H9 (cell line): ENCODE results near the gene LY6G5C. TPM values are rescaled to one million over a fixed set of nuclear protein-coding genes. Genes with fewer than 3 reads are reported as not detected.

Source experiments
- DNase-seq: peaks from one replicate; pipeline ENCODE4 v3.0.0-alpha.2; 2017
- H2AFZ ChIP-seq: one replicate; pipeline ENCODE4 v1.6.1; 2013; ENCODE audit warnings: mild to moderate bottlenecking, low read length, control low read depth, moderate library complexity
- H2AK5ac ChIP-seq: 2 replicates; pipeline ENCODE4 v1.6.1; 2013; ENCODE audit warnings: low read length, control low read depth, mixed read lengths; ENCODE audit not compliant: insufficient read length
- H2BK120ac ChIP-seq: one replicate; pipeline ENCODE4 v1.6.1; 2013; ENCODE audit warnings: low read depth, mild to moderate bottlenecking, low read length, control low read depth, inconsistent platforms; ENCODE audit not compliant: poor library complexity, severe bottlenecking
- H2BK12ac ChIP-seq: 2 replicates; pipeline ENCODE4 v1.6.1; 2013; ENCODE audit warnings: low read length, control low read depth, mixed read lengths, low read depth; ENCODE audit not compliant: insufficient read length
- H2BK15ac ChIP-seq: 2 replicates; pipeline ENCODE4 v1.6.1; 2013; ENCODE audit warnings: low read depth, low read length, control low read depth
- H2BK20ac ChIP-seq: one replicate; pipeline ENCODE4 v1.6.1; 2013; ENCODE audit warnings: low read depth, mild to moderate bottlenecking, low read length, control low read depth, inconsistent platforms; ENCODE audit not compliant: poor library complexity, severe bottlenecking
- H2BK5ac ChIP-seq: 2 replicates; pipeline ENCODE4 v1.6.1; 2013; ENCODE audit warnings: low read length, control low read depth, mixed read lengths; ENCODE audit not compliant: insufficient read length
- H3K14ac ChIP-seq: 2 replicates; pipeline ENCODE4 v1.6.1; 2013; ENCODE audit warnings: low read length, control low read depth; ENCODE audit not compliant: insufficient read depth
- H3K18ac ChIP-seq: 2 replicates; pipeline ENCODE4 v1.6.1; 2013; ENCODE audit warnings: low read depth, mild to moderate bottlenecking, mixed read lengths, low read length, control low read depth; ENCODE audit not compliant: insufficient read length
- H3K23ac ChIP-seq: 2 replicates; pipeline ENCODE4 v1.6.1; 2013; ENCODE audit warnings: low read length, control low read depth, mixed read lengths, low read depth; ENCODE audit not compliant: insufficient read length
- H3K23me2 ChIP-seq: 2 replicates; pipeline ENCODE4 v1.6.1; 2013; ENCODE audit warnings: low read depth, mild to moderate bottlenecking, mixed read lengths, low read length, control low read depth; ENCODE audit not compliant: insufficient read length, poor library complexity, severe bottlenecking
- H3K27ac ChIP-seq: 2 replicates; pipeline ENCODE4 v1.5.1; 2013; ENCODE audit warnings: low read length, control low read depth, mixed read lengths, low read depth; ENCODE audit not compliant: insufficient read length
- H3K27me3 ChIP-seq: 2 replicates; pipeline ENCODE4 v1.6.1; 2013; ENCODE audit warnings: low read length, control low read depth, inconsistent platforms; ENCODE audit not compliant: insufficient read depth
- H3K4ac ChIP-seq: 2 replicates; pipeline ENCODE4 v1.6.1; 2013; ENCODE audit warnings: low read depth, mild to moderate bottlenecking, control low read depth, inconsistent platforms, low read length, moderate library complexity
- H3K4me1 ChIP-seq: 2 replicates; pipeline ENCODE4 v1.6.1; 2013; ENCODE audit warnings: low read length, control low read depth, inconsistent platforms; ENCODE audit not compliant: insufficient read depth
- H3K4me2 ChIP-seq: 2 replicates; pipeline ENCODE4 v1.6.1; 2013; ENCODE audit warnings: low read length, control low read depth, mixed read lengths; ENCODE audit not compliant: insufficient read length, insufficient read depth
- H3K56ac ChIP-seq: 2 replicates; pipeline ENCODE4 v1.6.1; 2013; ENCODE audit warnings: low read depth, mild to moderate bottlenecking, mixed read lengths, low read length, control low read depth; ENCODE audit not compliant: insufficient read length
- H3K79me1 ChIP-seq: 2 replicates; pipeline ENCODE4 v1.6.1; 2013; ENCODE audit warnings: low read depth, mild to moderate bottlenecking, moderate library complexity, low read length, control low read depth, inconsistent platforms; ENCODE audit not compliant: insufficient read depth, poor library complexity, severe bottlenecking
- H3K79me2 ChIP-seq: 2 replicates; pipeline ENCODE4 v1.6.1; 2013; ENCODE audit warnings: low read length, control low read depth, inconsistent platforms; ENCODE audit not compliant: insufficient read depth
- H3K9ac ChIP-seq: 2 replicates; pipeline ENCODE4 v1.6.1; 2013; ENCODE audit warnings: low read length, control low read depth, mixed read lengths; ENCODE audit not compliant: insufficient read length; ENCODE audit errors: extremely low read depth
- H3K9me3 ChIP-seq: one replicate; pipeline ENCODE4 v1.6.1; 2013; ENCODE audit warnings: low read depth, low read length, inconsistent platforms; ENCODE audit not compliant: control insufficient read depth
- H3T11ph ChIP-seq: one replicate; pipeline ENCODE4 v1.6.1; 2013; ENCODE audit warnings: mild to moderate bottlenecking, low read length, control low read depth, inconsistent platforms
- H4K20me1 ChIP-seq: one replicate; pipeline ENCODE4 v1.6.1; 2013; ENCODE audit not compliant: control insufficient read depth, insufficient read length, insufficient read depth
- H4K5ac ChIP-seq: 2 replicates; pipeline ENCODE4 v1.6.1; 2013; ENCODE audit warnings: low read depth, mild to moderate bottlenecking, mixed read lengths, low read length, control low read depth; ENCODE audit not compliant: insufficient read length
- H4K8ac ChIP-seq: replicated peaks from 2 replicates; pipeline ENCODE4 v1.6.1; 2013; ENCODE audit warnings: low read length, control low read depth, mixed read lengths, low read depth; ENCODE audit not compliant: insufficient read length
- H4K91ac ChIP-seq: 2 replicates; pipeline ENCODE4 v1.6.1; 2013; ENCODE audit warnings: low read depth, mild to moderate bottlenecking, moderate library complexity, mixed read lengths, low read length, control low read depth; ENCODE audit not compliant: insufficient read length
- H3K27ac Mint-ChIP-seq, 3 experiments: 2 replicates in 2 of 3; 3 replicates in 1 of 3; pipeline ENCODE4 v1.8.0; 2020 to 2021; ENCODE audit warnings: mixed read lengths in 3 of 3, mild to moderate bottlenecking in 1 of 3, moderate library complexity in 1 of 3
- H3K27me3 Mint-ChIP-seq: 2 replicates; pipeline ENCODE4 v1.8.0; 2021; ENCODE audit warnings: low read depth, mild to moderate bottlenecking, moderate library complexity, mixed read lengths
- H3K36me3 Mint-ChIP-seq, 3 experiments: 2 replicates in 2 of 3; 3 replicates in 1 of 3; pipeline ENCODE4 v1.8.0; 2020 to 2021; ENCODE audit warnings: low read depth in 3 of 3, mixed read lengths in 3 of 3; ENCODE audit not compliant: insufficient read depth in 1 of 3
- H3K4me1 Mint-ChIP-seq, 2 experiments: 2 replicates each; pipeline ENCODE4 v1.8.0; 2020; ENCODE audit warnings: mixed read lengths in 2 of 2
- H3K4me3 Mint-ChIP-seq, 2 experiments: 2 replicates in 1 of 2; 3 replicates in 1 of 2; pipeline ENCODE4 v1.8.0; 2020 to 2021; ENCODE audit warnings: mild to moderate bottlenecking in 2 of 2, mixed read lengths in 2 of 2, moderate library complexity in 1 of 2
- H3K9me3 Mint-ChIP-seq, 2 experiments: 2 replicates in 1 of 2; 3 replicates in 1 of 2; pipeline ENCODE4 v1.8.0; 2020; ENCODE audit warnings: mild to moderate bottlenecking in 2 of 2, mixed read lengths in 2 of 2, moderate library complexity in 1 of 2
- CTCF ChIP-seq: fragments of 200-600 bp; sonication (generic); conservative IDR thresholded peaks from 3 replicates; pipeline ENCODE4 v1.8.0; 2021; ENCODE audit warnings: antibody characterized with exemption, mild to moderate bottlenecking
- WGBS: extraction: QIAGEN DNeasy Blood & Tissue Kit; methylation state at CpG from one replicate; pipeline ENCODE4 v1.1.7; 2013; ENCODE audit warnings: missing lambda C conversion rate, low lambda C conversion rate, mixed read lengths; ENCODE audit not compliant: insufficient read length; ENCODE audit errors: extremely low coverage; 5-methylcytosine and 5-hydroxymethylcytosine counted together
- total RNA-seq: library from RNA; stranded (reverse); gene quantifications from 2 replicates; pipeline ENCODE4 v1.2.1, GENCODE V29; 2021

The LY6G5C gene
- total RNA-seq, 1 experiment from 2014 or later, result 2.2 TPM

GRCh38 chr6:31728767-31729514 lies 48.1 kb upstream of the LY6G5C start, which contains the start of gene DDAH2:
Gene DDAH2, minus strand, starts transcription at chr6:31729299. Its CDS starts 138 bp downstream, at chr6:31729161.
- no peak within 1 kb of the TSS for H3T11ph ChIP-seq
- H3K23me2 ChIP-seq, result peaks cover 9% of the 10 kb centered on the region
- no peak within 1 kb of the TSS for H4K8ac ChIP-seq
- no peak within 1 kb of the TSS for H4K91ac ChIP-seq
- no peak within 1 kb of the TSS for H2BK120ac ChIP-seq
- DNase-seq, result no peak
- peaks cover 37 to 70% (median 64%) of the 10 kb centered on the region in 3 experiments for H3K36me3 Mint-ChIP-seq
- H3K9me3 ChIP-seq, result no peaks in the 10 kb centered on the region
- no peak within 1 kb of the TSS for H3K56ac ChIP-seq
- H3K4me1 ChIP-seq, result 0 out of 2 replicates have a peak, but pooled peaks cover under 1% of the 10 kb centered on the region
- H2AFZ ChIP-seq, result no peak within 1 kb of the TSS
- no peaks in the 10 kb centered on the region for H3K79me1 ChIP-seq
- H3K9me3 Mint-ChIP-seq, result no peaks in the 10 kb centered on the region; a peak in 2 of 5 replicates
- no peak within 1 kb of the TSS for H2AK5ac ChIP-seq
- no peaks in the 10 kb centered on the region for H3K27me3 Mint-ChIP-seq
- H2BK15ac ChIP-seq, result no peak within 1 kb of the TSS
- no peak within 1 kb of the TSS for H3K4ac ChIP-seq
- peak within 1 kb of the TSS; percentile 83 to 98 for H3K4me3 Mint-ChIP-seq
- no peak within 1 kb of the TSS for H2BK12ac ChIP-seq
- peak within 1 kb of the TSS; percentile 80; the same call in 1 of the 2 replicates for H3K14ac ChIP-seq
- H3K4me2 ChIP-seq, result peak within 1 kb of the TSS; percentile 60
- no peak for TF ChIP-seq CTCF
- no peak within 1 kb of the TSS for H2BK5ac ChIP-seq
- no peak within 1 kb of the TSS for H4K5ac ChIP-seq
- H3K23ac ChIP-seq, result no peak within 1 kb of the TSS
- peak within 1 kb of the TSS; percentile 93 to 98 (median 93) for H3K27ac Mint-ChIP-seq
- no CpG with 5 or more reads among the region's 36 CpGs for WGBS
- H3K27ac ChIP-seq, result no peak within 1 kb of the TSS
- no peaks in the 10 kb centered on the region for H3K27me3 ChIP-seq
- H3K9ac ChIP-seq, result peak within 1 kb of the TSS; percentile 74
- H3K79me2 ChIP-seq, result no peaks in the 10 kb centered on the region
- H2BK20ac ChIP-seq, result no peak within 1 kb of the TSS
- peaks cover 17 to 23% of the 10 kb centered on the region in 2 experiments for H3K4me1 Mint-ChIP-seq
- H4K20me1 ChIP-seq, result no peaks in the 10 kb centered on the region
- peak within 1 kb of the TSS; percentile 52 for H3K18ac ChIP-seq
